H1 (cell line): ENCODE measurements around the gene ERVMER34-1. TPM values are rescaled to one million over a fixed set of nuclear protein-coding genes. Genes with fewer than 3 reads are reported as not detected.

Experiments used
- CTCF ChIA-PET: fragments of 300-600 bp; sonication (Branson Sonifier 250); formaldehyde crosslinking; loops from one replicate; lab custom pipeline; 2021; ENCODE audit not compliant: partially characterized antibody; lab: Charles Lee
- POLR2A ChIA-PET: fragments of 300-600 bp; sonication (Branson Sonifier 250); formaldehyde crosslinking; loops from one replicate; lab custom pipeline; 2021; ENCODE audit warnings: inconsistent platforms; ENCODE audit not compliant: partially characterized antibody; lab: Charles Lee
- DNase-seq, 2 experiments: peaks; one replicate each; pipeline versions ENCODE4 v3.0.0 to v3.0.0-alpha.2; 2010 to 2022; ENCODE audit warnings: low spot score in 2 of 2, low read depth in 1 of 2, mixed read lengths in 1 of 2
- FAIRE-seq: peaks from 2 replicates; lab custom pipeline; 2011; peaks lifted over from hg19 to GRCh38; lab: Jason Lieb, UNC
- H2AFZ ChIP-seq: 2 replicates; pipeline ENCODE4 v1.8.1; 2012; ENCODE audit warnings: low read length, inconsistent platforms
- H2AK5ac ChIP-seq: 2 replicates; pipeline ENCODE4 v1.6.1; 2013; ENCODE audit warnings: low read depth, low read length
- H2BK120ac ChIP-seq: replicated peaks from 2 replicates; pipeline ENCODE3; 2013; ENCODE audit warnings: low read depth, low read length, inconsistent platforms
- H2BK12ac ChIP-seq: 2 replicates; pipeline ENCODE4 v1.6.1; 2013; ENCODE audit warnings: low read depth, low read length
- H2BK15ac ChIP-seq: 2 replicates; pipeline ENCODE4 v1.6.1; 2013; ENCODE audit warnings: low read length
- H2BK20ac ChIP-seq: 2 replicates; pipeline ENCODE4 v1.6.1; 2013; ENCODE audit warnings: low read length
- H2BK5ac ChIP-seq: 2 replicates; pipeline ENCODE4 v1.6.1; 2013; ENCODE audit warnings: low read depth, low read length
- H3K14ac ChIP-seq: 2 replicates; pipeline ENCODE4 v1.6.1; 2013; ENCODE audit warnings: inconsistent platforms; ENCODE audit not compliant: insufficient read length
- H3K18ac ChIP-seq: 2 replicates; pipeline ENCODE4 v1.6.1; 2013; ENCODE audit warnings: low read length; ENCODE audit errors: extremely low read depth
- H3K23ac ChIP-seq: 2 replicates; pipeline ENCODE4 v1.6.1; 2013; ENCODE audit warnings: inconsistent platforms; ENCODE audit not compliant: insufficient read length
- H3K23me2 ChIP-seq: 2 replicates; pipeline ENCODE4 v1.6.1; 2013; ENCODE audit warnings: low read depth, low read length
- H3K27ac ChIP-seq: 2 replicates; pipeline ENCODE4 v1.6.1; 2011; ENCODE audit warnings: low read depth, low read length, inconsistent platforms
- H3K27me3 ChIP-seq, 4 experiments: replicated peaks in 1 of 4; 1 replicate in 1 of 4; 2 replicates in 3 of 4; pipeline versions ENCODE4 v1.6.1 to v1.8.1; 2011 to 2013; ENCODE audit warnings: low read length in 3 of 4, mild to moderate bottlenecking in 3 of 4, inconsistent platforms in 2 of 4, mixed read lengths in 2 of 4, moderate library complexity in 1 of 4; ENCODE audit not compliant: control insufficient read depth in 3 of 4, insufficient read depth in 3 of 4; ENCODE audit errors: extremely low read depth in 1 of 4
- H3K36me3 ChIP-seq, 4 experiments: 2 replicates each; pipeline versions ENCODE4 v1.6.1 to v1.8.1; 2011 to 2013; ENCODE audit warnings: mild to moderate bottlenecking in 4 of 4, low read length in 3 of 4, moderate library complexity in 2 of 4, control low read depth in 1 of 4, inconsistent platforms in 1 of 4; ENCODE audit not compliant: insufficient read depth in 4 of 4, control insufficient read depth in 2 of 4
- H3K4ac ChIP-seq: replicated peaks from 2 replicates; pipeline ENCODE3; 2013; ENCODE audit warnings: low read length, low read depth, mixed read lengths, inconsistent platforms; ENCODE audit not compliant: insufficient read length
- H3K4me1 ChIP-seq, 4 experiments: replicated peaks in 1 of 4; 1 replicate in 1 of 4; 2 replicates in 3 of 4; pipeline versions ENCODE4 v1.6.1 to v1.8.1; 2011 to 2013; ENCODE audit warnings: low read length in 3 of 4, inconsistent platforms in 2 of 4, mixed read lengths in 1 of 4; ENCODE audit not compliant: insufficient read depth in 4 of 4, control insufficient read depth in 3 of 4
- H3K4me2 ChIP-seq, 2 experiments: 2 replicates each; pipeline versions ENCODE4 v1.6.1 to v1.8.1; 2011 to 2013; ENCODE audit warnings: low read depth in 2 of 2, low read length in 2 of 2, control low read depth in 1 of 2, inconsistent platforms in 1 of 2, mild to moderate bottlenecking in 1 of 2; ENCODE audit not compliant: insufficient read depth in 1 of 2
- H3K4me3 ChIP-seq, 4 experiments: fragments of 200-600, 300-600 bp in 1 of 4; sonication (generic), shearing (Covaris generic), sonication (Bioruptor Twin) in 1 of 4; 2 replicates each; pipeline versions ENCODE4 v1.5.1 to v1.8.1; 2011 to 2016; ENCODE audit warnings: low read length in 4 of 4, low read depth in 3 of 4, control low read depth in 2 of 4, inconsistent platforms in 2 of 4, mild to moderate bottlenecking in 2 of 4, mixed read lengths in 1 of 4, moderate library complexity in 1 of 4; ENCODE audit not compliant: insufficient read depth in 2 of 4; ENCODE audit errors: extremely low read depth in 1 of 4
- H3K56ac ChIP-seq: replicated peaks from 2 replicates; pipeline ENCODE3; 2013; ENCODE audit warnings: low read depth, mild to moderate bottlenecking, mixed read lengths, low read length, inconsistent platforms; ENCODE audit not compliant: insufficient read length
- H3K79me1 ChIP-seq: 2 replicates; pipeline ENCODE4 v1.6.1; 2013; ENCODE audit warnings: low read depth, low read length, control low read depth
- H3K79me2 ChIP-seq, 2 experiments: 2 replicates each; pipeline versions ENCODE4 v1.6.1 to v1.8.1; 2012 to 2013; ENCODE audit warnings: low read length in 2 of 2, mild to moderate bottlenecking in 2 of 2, inconsistent platforms in 1 of 2; ENCODE audit not compliant: insufficient read depth in 2 of 2, control insufficient read depth in 1 of 2
- H3K9ac ChIP-seq, 4 experiments: replicated peaks in 1 of 4; 1 replicate in 1 of 4; 2 replicates in 3 of 4; pipeline versions ENCODE4 v1.6.1 to v1.8.1; 2011 to 2013; ENCODE audit warnings: low read depth in 3 of 4, low read length in 3 of 4, control low read depth in 2 of 4, mild to moderate bottlenecking in 2 of 4, moderate library complexity in 2 of 4, inconsistent platforms in 1 of 4; ENCODE audit errors: extremely low read depth in 1 of 4
- H3K9me3 ChIP-seq, 2 experiments: 2 replicates each; pipeline versions ENCODE4 v1.6.1 to v1.8.1; 2012 to 2013; ENCODE audit warnings: mild to moderate bottlenecking in 2 of 2, moderate library complexity in 2 of 2, control low read depth in 1 of 2, inconsistent platforms in 1 of 2, low read depth in 1 of 2, low read length in 1 of 2, mixed read lengths in 1 of 2; ENCODE audit not compliant: insufficient read depth in 2 of 2
- H4K20me1 ChIP-seq, 2 experiments: replicated peaks in 1 of 2; 2 replicates each; pipeline versions ENCODE3 to v1.8.1; 2011 to 2013; ENCODE audit warnings: inconsistent platforms in 2 of 2, low read length in 2 of 2, mild to moderate bottlenecking in 1 of 2; ENCODE audit not compliant: insufficient read depth in 2 of 2, control insufficient read depth in 1 of 2
- H4K5ac ChIP-seq: 2 replicates; pipeline ENCODE4 v1.6.1; 2013; ENCODE audit warnings: low read length, low read depth, mixed read lengths, inconsistent platforms; ENCODE audit not compliant: insufficient read length
- H4K8ac ChIP-seq: 2 replicates; pipeline ENCODE4 v1.8.0; 2013; ENCODE audit warnings: mild to moderate bottlenecking, moderate library complexity, low read length, inconsistent platforms; ENCODE audit not compliant: insufficient read depth; ENCODE audit errors: extremely low read depth
- H4K91ac ChIP-seq: replicated peaks from 2 replicates; pipeline ENCODE3; 2013; ENCODE audit warnings: low read length, mixed read lengths, inconsistent platforms; ENCODE audit not compliant: insufficient read length
- BACH1 ChIP-seq: IDR thresholded peaks from 2 replicates; pipeline ENCODE4 v1.6.1; 2012; ENCODE audit warnings: low read length, improper control_type of control experiment
- CHD2 ChIP-seq: IDR thresholded peaks from 2 replicates; pipeline ENCODE4 v1.6.1; 2012; ENCODE audit warnings: low read length, improper control_type of control experiment
- POLR2A ChIP-seq, 2 experiments: IDR thresholded peaks; 1 replicate in 1 of 2; 2 replicates in 1 of 2; pipeline ENCODE4 v1.6.1; 2011; ENCODE audit warnings: low read depth in 2 of 2, low read length in 2 of 2, mild to moderate bottlenecking in 2 of 2; ENCODE audit errors: control extremely low read depth in 1 of 2
- POU5F1 ChIP-seq: IDR thresholded peaks from 2 replicates; pipeline ENCODE4 v1.6.1; 2011; ENCODE audit warnings: low read depth, mild to moderate bottlenecking, low read length, moderate library complexity
- RAD21 ChIP-seq, 2 experiments: IDR thresholded peaks in 1 of 2; conservative IDR thresholded peaks in 1 of 2; 2 replicates each; pipeline ENCODE4 v1.6.1; 2011; ENCODE audit warnings: low read depth in 2 of 2, low read length in 2 of 2, improper control_type of control experiment in 1 of 2, inconsistent platforms in 1 of 2, mild to moderate bottlenecking in 1 of 2, moderate library complexity in 1 of 2
- SIRT6 ChIP-seq: IDR thresholded peaks from one replicate; pipeline ENCODE4 v1.7.1; 2012; ENCODE audit warnings: low read length, inconsistent platforms
- SP2 ChIP-seq: IDR thresholded peaks from 2 replicates; pipeline ENCODE4 v1.6.1; 2012; ENCODE audit warnings: mild to moderate bottlenecking, low read length, inconsistent platforms
- SP4 ChIP-seq: IDR thresholded peaks from 2 replicates; pipeline ENCODE4 v1.6.1; 2012; ENCODE audit warnings: low read length, inconsistent platforms
- TAF1 ChIP-seq: IDR thresholded peaks from 2 replicates; pipeline ENCODE4 v1.6.1; 2011; ENCODE audit warnings: mild to moderate bottlenecking, low read depth, low read length
- ZNF274 ChIP-seq: IDR thresholded peaks from 2 replicates; pipeline ENCODE4 v1.7.0; 2012; ENCODE audit warnings: low read length, borderline replicate concordance; ENCODE audit errors: extremely low read depth
- WGBS, 2 experiments: shearing (Covaris generic) in 1 of 2; methylation state at CpG; one replicate each; pipeline versions ENCODE4 v1.1.6 to v1.1.7; 2013 to 2015; ENCODE audit warnings: low lambda C conversion rate in 2 of 2, mixed read lengths in 2 of 2, inconsistent platforms in 1 of 2, low coverage in 1 of 2, missing lambda C conversion rate in 1 of 2; ENCODE audit not compliant: insufficient replicate concordance in 2 of 2, insufficient coverage in 1 of 2, insufficient read length in 1 of 2; ENCODE audit errors: extremely low coverage in 1 of 2, missing lambda C conversion rate in 1 of 2; 5-methylcytosine and 5-hydroxymethylcytosine counted together
- polyA plus RNA-seq, 7 experiments: library from polyadenylated mRNA; depleted of rRNA in 3 of 7; stranded (reverse) in 5 of 7; unstranded in 2 of 7; fragments of >200 nt in 5 of 7; fragments of 200-250 nt in 2 of 7; gene quantifications; 1 replicate in 5 of 7; 2 replicates in 1 of 7; 4 replicates in 1 of 7; pipeline versions ENCODE4 v1.2.1 to v1.2.3, GENCODE V29; 2011 to 2013; ENCODE audit warnings: missing spikeins in 2 of 7, mixed read lengths in 2 of 7
- total RNA-seq: library from RNA; stranded (reverse); fragmentation: NEBNext Ultra II Directional; extraction: Animal tissue kit (Norgen Biotek cat#: 25700); gene quantifications from 2 replicates; pipeline ENCODE4 v1.2.1, GENCODE V29; 2021
- TF ChIP-seq, protein P1 (sequence below): IDR thresholded peaks from 2 replicates; pipeline ENCODE4 v1.6.1; 2011; ENCODE audit warnings: low read length, improper control_type of control experiment

Gene ERVMER34-1
- total and polyA plus RNA-seq, 2 of the 8 experiments (the other 6 are each of a cell fraction or from before 2014, with no cell fraction given): 14.2 to 34.3 TPM

GRCh38 chr4:52780206-52780605, 29.0 kb upstream of the ERVMER34-1 start:
- H3K56ac ChIP-seq: no peak overlapping the region
- no peak for FAIRE-seq
- CTCF ChIA-PET: interaction anchor here (0.5 to 0.8 kb wide), 2 partner anchors 234 to 711 kb away, joined by 4 to 7 read pairs; no protein-coding TSS in a partner anchor

More at GRCh38 chr4:52780206-52780605, 29.0 kb upstream of the ERVMER34-1 start:
- Histone ChIP-seq H3K23ac (no peak overlapping the region), H2BK15ac (no peak overlapping the region)
- DNase-seq: no peak
- TF ChIP-seq RAD21 (IDR thresholded peaks at IDR 0.05 in 1 of 2, conservative IDR thresholded peaks at IDR 0.05 in 1 of 2; ENCODE audit: low read depth in 2 of 2, low read length in 2 of 2) (no peak), POU5F1 (no peak), SIRT6 (no peak), SP4 (no peak), BACH1 (no peak), TAF1 (no peak), CHD2 (no peak), ZNF274 (no peak), SP2 (no peak), POLR2A (IDR thresholded peaks at IDR 0.05; ENCODE audit: control extremely low read depth in 1 of 2, low read depth in 2 of 2, low read length in 2 of 2) (no peak)
- TF ChIP-seq, protein P1, sequence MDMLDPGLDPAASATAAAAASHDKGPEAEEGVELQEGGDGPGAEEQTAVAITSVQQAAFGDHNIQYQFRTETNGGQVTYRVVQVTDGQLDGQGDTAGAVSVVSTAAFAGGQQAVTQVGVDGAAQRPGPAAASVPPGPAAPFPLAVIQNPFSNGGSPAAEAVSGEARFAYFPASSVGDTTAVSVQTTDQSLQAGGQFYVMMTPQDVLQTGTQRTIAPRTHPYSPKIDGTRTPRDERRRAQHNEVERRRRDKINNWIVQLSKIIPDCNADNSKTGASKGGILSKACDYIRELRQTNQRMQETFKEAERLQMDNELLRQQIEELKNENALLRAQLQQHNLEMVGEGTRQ: no peak
- TF ChIP-seq, all 59 proteins: peak for 0
- Histone ChIP-seq H2AFZ (no peak overlapping the region), H3K79me1 (no peaks in the 10 kb centered on the region), H2BK120ac (no peak overlapping the region), H4K20me1 (no peaks in the 10 kb centered on the region), H2BK20ac (no peak overlapping the region), H2BK12ac (no peak overlapping the region), H3K27me3 (no peaks in the 10 kb centered on the region), H3K79me2 (no peaks in the 10 kb centered on the region), H3K4me1 (no peaks in the 10 kb centered on the region), H3K23me2 (no peaks in the 10 kb centered on the region), H3K36me3 (no peaks in the 10 kb centered on the region), H4K8ac (no peak overlapping the region), H3K4me3 (no peak overlapping the region), H3K18ac (no peak overlapping the region), H3K9ac (no peak overlapping the region), H3K27ac (no peak overlapping the region), H3K4me2 (no peak overlapping the region), H2BK5ac (no peak overlapping the region), H3K14ac (no peak overlapping the region), H4K5ac (no peak overlapping the region), H2AK5ac (no peak overlapping the region), H3K4ac (no peak overlapping the region), H3K9me3 (no peaks in the 10 kb centered on the region), H4K91ac (no peak overlapping the region)
- 90% methylated on average over 2 of the region's 2 CpGs; no CpG with 5 or more reads in 1 of the 2 experiments for WGBS, 2 experiments
- POLR2A ChIA-PET: interaction anchor here (1.5 kb wide), 1 partner anchor 68 kb away, joined by 3 read pairs; no protein-coding TSS in a partner anchor
